Fibroblast of upper back skin (primary cell): ENCODE measurements around the gene RPEL1.
A peak's percentile ranks its signal among the peaks of the same experiment; 100 is the strongest.
"Not testable (repeated sequence)": the region's sequence is repeated elsewhere in the genome, so short reads cannot be mapped to it uniquely, and the experiment has no call there.

ENCODE experiments used
- DNase-seq: peaks from one replicate; pipeline ENCODE4 v3.0.0-alpha.2; 2013

RPEL1 gene

DNA sequence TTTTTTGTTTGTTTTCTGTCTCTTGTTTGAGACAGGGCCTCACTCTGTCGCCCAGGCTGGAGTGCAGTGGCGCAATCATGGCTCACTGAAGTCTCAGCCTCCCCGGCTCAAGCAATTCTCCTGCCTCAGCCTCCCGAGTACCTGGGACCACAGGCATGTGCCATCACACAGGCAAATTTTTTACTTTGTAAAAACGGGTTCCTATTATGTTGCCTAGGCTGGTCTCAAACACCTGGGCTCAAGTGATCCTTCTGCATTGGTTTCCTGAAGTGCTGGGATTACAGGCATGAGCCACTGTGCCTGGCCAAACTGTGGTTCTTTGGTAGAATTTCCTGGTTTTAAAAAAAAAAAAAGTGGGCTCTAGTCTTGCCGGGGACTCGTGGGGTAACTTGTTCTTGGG lies at the start of gene RPEL1:
Gene RPEL1, plus strand, starts transcription at position 301 of the 400 bp plus-strand sequence. CDS start 110 bp downstream, outside the sequence.
- not testable (repeated sequence) for DNase-seq

GRCh38 chr10:103196516-103196915 lies 49.2 kb upstream of the RPEL1 start:
- DNase-seq: no peak

DNA sequence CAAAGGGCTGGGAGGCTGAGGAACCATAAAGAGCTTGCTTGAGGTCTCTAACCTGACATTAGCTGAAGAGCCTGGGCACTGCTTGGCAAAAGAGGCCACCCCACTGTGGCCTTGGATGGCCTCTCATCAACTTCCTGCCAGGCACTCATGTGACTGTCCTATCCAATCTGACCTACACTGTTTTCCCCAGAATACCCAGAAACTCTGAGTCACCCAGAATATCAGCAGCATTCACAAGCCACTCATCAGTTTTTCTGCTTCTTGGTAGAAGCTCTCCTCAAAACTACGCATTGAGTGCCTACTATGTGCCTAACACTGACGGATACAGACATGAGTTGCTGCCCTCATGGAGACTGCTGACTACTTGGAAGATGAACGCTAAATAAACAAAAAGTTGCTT lies 48.5 kb upstream of the RPEL1 start:
- peak; percentile 54 for DNase-seq

GRCh38 chr10:103197903-103198302 lies 47.8 kb upstream of the RPEL1 start:
- no peak for DNase-seq

DNA sequence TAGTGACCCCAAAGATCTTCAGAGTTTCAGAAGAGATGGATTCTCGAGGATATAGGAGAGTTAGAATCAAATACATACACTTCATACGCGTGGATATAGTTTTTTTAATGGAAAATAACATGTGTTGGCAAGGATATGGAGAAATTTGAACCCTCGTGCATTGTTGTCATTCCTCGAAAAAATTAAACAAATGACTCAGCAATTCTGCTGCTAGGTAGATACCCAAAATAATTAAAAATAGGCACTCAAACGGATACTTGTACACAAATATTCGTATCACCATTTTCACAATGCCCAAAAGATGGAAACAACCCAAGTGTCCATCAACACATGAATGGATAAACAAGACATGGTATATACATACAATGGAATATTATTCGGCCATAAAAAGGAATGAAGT lies 47.0 kb upstream of the RPEL1 start:
- no peak for DNase-seq

- DNase-seq: no peak
Measured at GRCh38 chr10:103199488-103199887, 46.2 kb upstream of the RPEL1 start.

DNA sequence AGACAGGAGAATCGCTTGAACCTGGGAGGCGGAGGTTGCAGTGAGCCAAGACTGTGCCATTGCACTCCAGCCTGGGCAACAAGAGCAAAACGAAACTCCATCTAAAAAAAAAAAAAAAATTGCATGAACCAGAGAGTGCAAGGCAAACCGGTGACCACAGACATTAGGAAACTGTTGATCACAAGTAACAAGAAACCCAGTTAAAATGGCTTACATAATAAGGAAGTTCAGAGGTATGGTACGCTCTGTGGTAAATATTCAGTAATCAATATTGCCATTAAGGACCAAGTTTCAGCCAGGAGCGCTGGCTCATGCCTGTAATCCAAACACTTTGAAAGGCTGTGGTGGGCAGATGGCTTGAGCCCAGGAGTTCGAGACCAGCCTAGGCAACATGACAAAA lies 43.4 kb upstream of the RPEL1 start:
- DNase-seq: no peak

DNA sequence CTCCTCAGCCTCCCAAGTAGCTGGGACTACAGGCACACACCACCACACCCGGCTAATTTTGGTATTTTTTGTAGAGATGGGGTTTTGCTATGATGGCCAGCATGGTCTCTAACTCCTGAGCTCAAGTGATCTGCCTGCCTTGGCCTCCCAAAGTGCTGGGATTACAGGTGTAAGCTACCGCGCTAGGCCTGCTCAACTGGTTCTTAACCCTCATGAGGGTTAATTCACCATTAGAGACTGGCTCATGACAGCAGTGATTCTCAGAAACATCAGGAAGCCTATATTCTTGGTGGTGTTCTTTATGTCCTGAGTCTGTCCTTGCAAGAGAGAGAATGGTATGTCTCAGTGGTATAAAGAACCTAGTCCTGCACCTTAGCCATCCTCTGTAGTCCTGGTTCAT lies 42.2 kb upstream of the RPEL1 start:
- DNase-seq: no peak

GRCh38 chr10:103204353-103205255 lies 41.1 kb upstream of the RPEL1 start:
- peak; percentile 41 for DNase-seq

GRCh38 chr10:103205401-103205800 lies 40.3 kb upstream of the RPEL1 start:
- DNase-seq: not testable (repeated sequence)

GRCh38 chr10:103206715-103207114 lies 39.0 kb upstream of the RPEL1 start:
- not testable (repeated sequence) for DNase-seq

DNA sequence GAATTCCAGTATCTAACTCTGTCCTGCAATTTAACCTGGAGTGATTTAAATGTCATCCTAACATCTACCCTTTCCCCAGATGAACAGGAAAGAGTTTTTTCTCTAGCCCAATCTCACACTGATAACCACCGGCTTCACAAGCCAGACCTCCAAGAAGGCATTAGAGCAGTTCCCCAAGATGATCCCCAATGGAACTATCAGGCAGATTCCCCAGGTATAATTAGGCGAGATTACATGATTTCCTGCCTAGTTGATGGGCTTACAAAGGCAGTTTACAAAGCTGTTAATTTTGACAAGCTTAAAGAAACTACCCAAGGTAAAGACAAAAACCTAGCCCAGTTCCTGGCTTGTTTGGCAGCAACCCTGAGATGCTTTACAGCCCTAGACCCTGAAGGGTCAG lies 38.5 kb upstream of the RPEL1 start:
- DNase-seq: no peak

DNA sequence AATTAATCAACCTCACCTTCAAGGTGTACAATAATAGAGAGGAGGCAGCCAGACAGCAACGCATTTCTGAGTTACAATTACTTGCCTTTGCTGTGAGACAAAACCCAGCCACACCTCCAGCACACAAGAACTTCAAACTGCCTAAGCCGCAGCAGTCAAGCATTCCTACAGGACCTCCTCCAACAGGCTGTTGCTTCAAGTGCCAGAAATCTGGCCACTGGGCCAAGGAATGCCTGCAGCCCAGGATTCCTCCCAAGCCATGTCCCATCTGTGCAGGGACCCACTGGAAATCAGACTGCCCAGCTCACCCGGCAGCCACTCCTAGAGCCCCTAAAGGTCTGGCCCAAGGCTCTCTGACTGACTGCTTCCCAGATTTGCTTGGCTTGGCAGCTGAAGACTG lies 38.0 kb upstream of the RPEL1 start:
- DNase-seq: peak; percentile 69

- not testable (repeated sequence) for DNase-seq
Measured at GRCh38 chr10:103210262-103210661, 35.4 kb upstream of the RPEL1 start.

GRCh38 chr10:103215601-103216000 lies 30.1 kb upstream of the RPEL1 start:
- no peak for DNase-seq

GRCh38 chr10:103216362-103216761 lies 29.3 kb upstream of the RPEL1 start:
- peak; percentile 78 for DNase-seq

GRCh38 chr10:103224133-103224532 lies 21.6 kb upstream of the RPEL1 start:
- DNase-seq: no peak

DNA sequence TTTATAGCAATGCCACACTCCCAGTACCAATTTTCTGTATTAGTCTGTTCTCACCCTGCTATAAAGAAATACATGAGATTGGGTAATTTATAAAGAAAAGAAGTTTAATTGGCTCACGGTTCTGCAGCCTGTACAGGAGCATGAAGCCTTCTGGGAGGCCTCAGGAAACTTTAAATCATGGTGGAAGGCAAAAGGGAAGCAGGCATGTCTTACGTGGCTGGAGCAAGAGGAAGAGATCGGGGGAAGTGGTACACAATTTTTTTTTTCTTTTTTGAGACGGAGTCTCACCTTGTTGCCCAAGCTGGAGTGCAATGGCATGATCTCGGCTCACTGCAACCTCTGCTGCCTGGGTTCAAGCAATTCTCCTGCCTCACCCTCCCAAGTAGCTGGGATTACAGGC lies 21.0 kb upstream of the RPEL1 start:
- not testable (repeated sequence) for DNase-seq

GRCh38 chr10:103225939-103226338 lies 19.7 kb upstream of the RPEL1 start:
- no peak for DNase-seq

DNA sequence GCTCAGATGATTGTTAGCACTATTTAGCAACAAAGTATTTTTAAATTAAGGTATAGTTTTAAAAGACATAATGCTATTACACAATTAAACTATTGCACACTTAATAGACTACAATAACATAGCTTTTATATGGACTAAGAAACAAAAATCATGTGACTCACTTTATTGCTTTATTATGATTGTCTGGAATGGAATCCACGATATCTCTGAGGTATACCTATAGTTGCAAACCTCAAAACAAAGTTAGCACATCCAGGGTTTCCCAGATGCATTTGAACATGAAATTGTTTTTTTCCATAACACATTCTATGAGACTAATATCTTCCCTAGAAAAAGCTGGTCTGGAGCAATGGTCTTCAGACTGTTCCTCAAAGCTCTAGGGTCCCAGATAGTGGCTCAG lies 18.3 kb upstream of the RPEL1 start:
- peak; percentile 37 for DNase-seq

GRCh38 chr10:103231047-103231551 lies 14.6 kb upstream of the RPEL1 start:
- peak; percentile 98 for DNase-seq

GRCh38 chr10:103232131-103232673 lies 13.5 kb upstream of the RPEL1 start:
- no peak for DNase-seq

GRCh38 chr10:103232772-103233488 lies 12.8 kb upstream of the RPEL1 start:
- DNase-seq: peak; percentile 70

- DNase-seq: no peak
Measured at GRCh38 chr10:103235775-103236174, 9.9 kb upstream of the RPEL1 start.
